Stimulated activated CD8-positive, alpha-beta memory T cell treated with anti-CD3 and anti-CD28 coated beads, Interleukin-4, amount 100 ng/mL, for 1 hour (primary cell): ENCODE measurements around the gene KIF5A.
"Not testable (repeated sequence)": the region's sequence is repeated elsewhere in the genome, so short reads cannot be mapped to it uniquely, and the experiment has no call there.

Experiments used
- DNase-seq, 2 donors: peaks; one replicate each; pipeline ENCODE4 v3.0.0-alpha.2; 2020; ENCODE audit warnings: low read depth in 2 of 2, low spot score in 1 of 2

The KIF5A gene

GRCh38 chr12:57549909-57550640 is at the start of gene KIF5A:
KIF5A (plus strand) TSS chr12:57550044; CDS start chr12:57550272, 228 bp downstream.
- no peak for DNase-seq

- DNase-seq = no peak
Measured at GRCh38 chr12:57500213-57500612, 49.6 kb upstream of the KIF5A start.

- DNase-seq = not testable (repeated sequence)
Measured at GRCh38 chr12:57502311-57502969, 47.4 kb upstream of the KIF5A start.

- not testable (repeated sequence) for DNase-seq
Measured at GRCh38 chr12:57506541-57506940, 43.3 kb upstream of the KIF5A start.

GRCh38 chr12:57507796-57508195 is 42.0 kb upstream of the KIF5A start:
- not testable (repeated sequence) for DNase-seq

GRCh38 chr12:57511161-57511560 is 38.7 kb upstream of the KIF5A start:
- DNase-seq = no peak

GRCh38 chr12:57511588-57512325 is 38.1 kb upstream of the KIF5A start:
- no peak for DNase-seq

GRCh38 chr12:57512665-57513064 is 37.2 kb upstream of the KIF5A start:
- DNase-seq = no peak

GRCh38 chr12:57513266-57513665 is 36.6 kb upstream of the KIF5A start:
- no peak for DNase-seq

- DNase-seq = not testable (repeated sequence)
Measured at GRCh38 chr12:57513677-57514076, 36.2 kb upstream of the KIF5A start.

GRCh38 chr12:57514246-57514645 is 35.6 kb upstream of the KIF5A start:
- not testable (repeated sequence) for DNase-seq

GRCh38 chr12:57514720-57515407 is 35.0 kb upstream of the KIF5A start:
- DNase-seq = no peak

GRCh38 chr12:57515408-57515933 is 34.4 kb upstream of the KIF5A start:
- no peak for DNase-seq

GRCh38 chr12:57515934-57516541 is 33.8 kb upstream of the KIF5A start:
- DNase-seq = no peak

GRCh38 chr12:57516617-57517153 is 33.2 kb upstream of the KIF5A start:
- DNase-seq = no peak

GRCh38 chr12:57517187-57517586 is 32.7 kb upstream of the KIF5A start:
- no peak for DNase-seq

- DNase-seq = not testable (repeated sequence)
Measured at GRCh38 chr12:57517718-57518117, 32.1 kb upstream of the KIF5A start.

GRCh38 chr12:57518176-57518919 is 31.5 kb upstream of the KIF5A start:
- no peak for DNase-seq

GRCh38 chr12:57518920-57519795 is 30.7 kb upstream of the KIF5A start:
- no peak for DNase-seq
